SK-N-SH (cell line): Measurements from ENCODE around the gene MAP6D1. TPM values are rescaled to one million over a fixed set of nuclear protein-coding genes. Genes with fewer than 3 reads are reported as not detected.

Experiments used
- CTCF ChIA-PET: fragments of 300-600, 350-600 bp; formaldehyde crosslinking; extraction: SDS; loops from one replicate; lab custom pipeline; 2021; lab: Yijun Ruan, JAX
- POLR2A ChIA-PET: fragments of 350-600 bp; sonication (Branson Sonifier 250); formaldehyde crosslinking; extraction: SDS; loops from one replicate; lab custom pipeline; 2020; ENCODE audit warnings: antibody characterized with exemption, inconsistent platforms; lab: Yijun Ruan, JAX
- DNase-seq: peaks from one replicate; pipeline ENCODE4 v3.0.0; 2012
- H2AFZ ChIP-seq: fragments of 200-600 bp; sonication (generic); 2 replicates; pipeline ENCODE4 v1.8.1; 2016; ENCODE audit warnings: antibody characterized with exemption, mild to moderate bottlenecking, low read depth
- H3F3A ChIP-seq: fragments of 200-600 bp; sonication (generic); replicated peaks from 2 replicates; pipeline ENCODE3; 2016; ENCODE audit warnings: antibody characterized with exemption, mild to moderate bottlenecking; ENCODE audit not compliant: insufficient read depth
- H3K27ac ChIP-seq, 2 experiments: fragments of 200-500 bp in 1 of 2; fragments of 200-600 bp in 1 of 2; sonication (Bioruptor generic) in 1 of 2; sonication (generic), shearing (Covaris generic) in 1 of 2; 2 replicates each; pipeline versions ENCODE4 v1.5.1 to v1.6.1; 2014 to 2016; ENCODE audit warnings: low read depth in 2 of 2, inconsistent platforms in 1 of 2, low read length in 1 of 2, mild to moderate bottlenecking in 1 of 2, mixed read lengths in 1 of 2
- H3K27me3 ChIP-seq: fragments of 200-600 bp; sonication (generic), shearing (Covaris generic); 2 replicates; pipeline ENCODE4 v1.6.1; 2016; ENCODE audit warnings: mixed run types; ENCODE audit not compliant: insufficient read depth
- H3K36me3 ChIP-seq, 2 experiments: fragments of 200-500 bp in 1 of 2; fragments of 200-600 bp in 1 of 2; sonication (Bioruptor generic) in 1 of 2; sonication (generic) in 1 of 2; replicated peaks in 1 of 2; 2 replicates each; pipeline versions ENCODE3 to v1.5.1; 2014 to 2016; ENCODE audit warnings: low read length in 1 of 2, mild to moderate bottlenecking in 1 of 2; ENCODE audit not compliant: insufficient read depth in 2 of 2, control insufficient read depth in 1 of 2
- H3K4me1 ChIP-seq, 2 experiments: fragments of 200-500 bp in 1 of 2; fragments of 200-600 bp in 1 of 2; sonication (Bioruptor generic) in 1 of 2; sonication (generic), shearing (Covaris generic) in 1 of 2; 2 replicates each; pipeline versions ENCODE4 v1.5.1 to v1.6.1; 2014 to 2016; ENCODE audit warnings: low read depth in 1 of 2, low read length in 1 of 2, mixed run types in 1 of 2; ENCODE audit not compliant: insufficient read depth in 2 of 2, control insufficient read depth in 1 of 2
- H3K4me2 ChIP-seq: fragments of 200-600 bp; sonication (generic), shearing (Covaris generic); 2 replicates; pipeline ENCODE4 v1.6.1; 2017; ENCODE audit warnings: mixed run types
- H3K4me3 ChIP-seq, 2 experiments: fragments of 200-500 bp in 1 of 2; fragments of 200-600 bp in 1 of 2; sonication (Bioruptor generic) in 1 of 2; sonication (generic), shearing (Covaris generic) in 1 of 2; 2 replicates each; pipeline versions ENCODE4 v1.5.1 to v1.8.1; 2014 to 2016; ENCODE audit warnings: low read depth in 2 of 2, inconsistent platforms in 1 of 2, low read length in 1 of 2, mild to moderate bottlenecking in 1 of 2, mixed read lengths in 1 of 2, moderate library complexity in 1 of 2
- H3K79me2 ChIP-seq: fragments of 200-600 bp; sonication (generic); 2 replicates; pipeline ENCODE4 v1.8.1; 2017; ENCODE audit warnings: mild to moderate bottlenecking; ENCODE audit not compliant: insufficient read depth
- H3K9ac ChIP-seq: fragments of 200-600 bp; sonication (generic); 2 replicates; pipeline ENCODE4 v1.6.1; 2017; ENCODE audit warnings: mixed run types
- H3K9me2 ChIP-seq: fragments of 200-600 bp; sonication (generic); 2 replicates; pipeline ENCODE4 v1.6.1; 2017; ENCODE audit warnings: mixed run types
- H3K9me3 ChIP-seq: fragments of 200-600 bp; sonication (generic); 2 replicates; pipeline ENCODE4 v1.6.1; 2017; ENCODE audit warnings: mixed run types, mild to moderate bottlenecking, moderate library complexity
- H4K20me1 ChIP-seq: fragments of 200-600 bp; sonication (generic); 2 replicates; pipeline ENCODE4 v1.6.1; 2017; ENCODE audit warnings: mild to moderate bottlenecking, mixed run types; ENCODE audit not compliant: insufficient read depth
- CTCF ChIP-seq: fragments of 200-600 bp; sonication (generic); IDR thresholded peaks from 2 replicates; pipeline ENCODE4 v1.6.1; 2017; ENCODE audit warnings: antibody characterized with exemption, mild to moderate bottlenecking, moderate library complexity
- ELF1 ChIP-seq: IDR thresholded peaks from 2 replicates; pipeline ENCODE4 v1.4.0; 2012
- GATA2 ChIP-seq: sonication (generic); formaldehyde crosslinking; IDR thresholded peaks from 2 replicates; pipeline ENCODE4 v1.5.0; 2020; ENCODE audit warnings: mild to moderate bottlenecking, missing genetic modification reagents
- MAX ChIP-seq: IDR thresholded peaks from 2 replicates; pipeline ENCODE4 v1.4.0; 2012; ENCODE audit warnings: low read depth
- MXI1 ChIP-seq: IDR thresholded peaks from 2 replicates; pipeline ENCODE4 v1.6.1; 2012; ENCODE audit warnings: mild to moderate bottlenecking, low read depth, low read length, improper control_type of control experiment
- NFIC ChIP-seq: IDR thresholded peaks from 2 replicates; pipeline ENCODE4 v1.4.0; 2012; ENCODE audit warnings: borderline replicate concordance
- NRF1 ChIP-seq: IDR thresholded peaks from 2 replicates; pipeline ENCODE4 v1.6.1; 2012; ENCODE audit warnings: low read depth, mild to moderate bottlenecking, low read length
- POLR2AphosphoS5 ChIP-seq: IDR thresholded peaks from 2 replicates; pipeline ENCODE4 v1.6.1; 2012; ENCODE audit warnings: low read depth, low read length
- RAD21 ChIP-seq: IDR thresholded peaks from 2 replicates; pipeline ENCODE4 v1.6.1; 2012; ENCODE audit warnings: mild to moderate bottlenecking, low read length
- SIN3A ChIP-seq: IDR thresholded peaks from 2 replicates; pipeline ENCODE4 v1.6.1; 2012; ENCODE audit warnings: low read depth, mild to moderate bottlenecking, low read length, moderate library complexity, borderline replicate concordance
- SMC3 ChIP-seq: IDR thresholded peaks from 2 replicates; pipeline ENCODE4 v1.6.1; 2012; ENCODE audit warnings: low read depth, low read length, improper control_type of control experiment
- TCF12 ChIP-seq: IDR thresholded peaks from 2 replicates; pipeline ENCODE4 v1.4.0; 2012
- TEAD4 ChIP-seq: IDR thresholded peaks from 2 replicates; pipeline ENCODE4 v1.4.0; 2012; ENCODE audit warnings: mild to moderate bottlenecking, borderline replicate concordance; ENCODE audit not compliant: insufficient read depth
- USF1 ChIP-seq: IDR thresholded peaks from 2 replicates; pipeline ENCODE4 v1.4.0; 2012; ENCODE audit warnings: low read depth, borderline replicate concordance
- YY1 ChIP-seq: IDR thresholded peaks from 2 replicates; pipeline ENCODE4 v1.4.0; 2012; ENCODE audit warnings: low read depth, mild to moderate bottlenecking
- WGBS: methylation state at CpG from one replicate; pipeline ENCODE4 v1.1.6; 2017; ENCODE audit warnings: low lambda C conversion rate; 5-methylcytosine and 5-hydroxymethylcytosine counted together
- polyA plus RNA-seq, 3 experiments: library from polyadenylated mRNA; depleted of rRNA; stranded (reverse); fragments of >200 nt; gene quantifications; 2 replicates each; pipeline ENCODE4 v1.2.3, GENCODE V29; 2012

Gene MAP6D1
- polyA plus RNA-seq, 1 of the 3 experiments (the other 2 are of a cell fraction): 2.6 TPM

GRCh38 chr3:183839751-183840150, 14.4 kb upstream of the MAP6D1 start:
- Histone ChIP-seq H3K79me2 (peaks cover 8% of the 10 kb centered on the region; the same call in 1 of the 2 replicates), H3K4me1 (no peaks in the 10 kb centered on the region; a peak in 1 of 4 replicates)
- CTCF ChIA-PET: interaction anchor here (1.2 to 1.9 kb wide), 2 partner anchors 13 to 14 kb away, joined by 3 to 6 read pairs; partner anchors contain the start of gene MAP6D1
- TF ChIP-seq GATA2 (CRISPR knock-in tag) (no peak), MXI1 (no peak)
- TF ChIP-seq, all 33 proteins: peak for 0
- no peak overlapping the region for H3K27ac ChIP-seq
- H3K36me3 ChIP-seq: peaks cover 37 to 48% of the 10 kb centered on the region in 2 experiments
- H2AFZ ChIP-seq: no peak overlapping the region
- H3K9me3 ChIP-seq: no peaks in the 10 kb centered on the region
- no peak overlapping the region for H3K4me2 ChIP-seq
- H4K20me1 ChIP-seq: no peaks in the 10 kb centered on the region
- WGBS: 96% methylated on average over 4 of the region's 4 CpGs
- no peak overlapping the region for H3K4me3 ChIP-seq
- no peak overlapping the region for H3K9ac ChIP-seq
- no peak for DNase-seq
- no peaks in the 10 kb centered on the region for H3K9me2 ChIP-seq
- H3F3A ChIP-seq: peaks cover 7% of the 10 kb centered on the region
- POLR2A ChIA-PET: interaction anchor here (1.7 kb wide), 1 partner anchor 14 kb away, joined by 5 read pairs; the partner anchor contains the start of gene MAP6D1
- H3K27me3 ChIP-seq: no peaks in the 10 kb centered on the region

- no peak for TF ChIP-seq TCF12
- no peak for TF ChIP-seq NFIC
- TF ChIP-seq POLR2AphosphoS5: no peak
- TF ChIP-seq GATA2 (CRISPR knock-in tag): no peak
- no peak for TF ChIP-seq USF1
- no peak for TF ChIP-seq SIN3A
- TF ChIP-seq RAD21: no peak
- TF ChIP-seq ELF1: no peak
- no peak for TF ChIP-seq TEAD4
- no peak for TF ChIP-seq MAX
- TF ChIP-seq YY1: no peak
- TF ChIP-seq CTCF: no peak
- TF ChIP-seq SMC3: no peak
- TF ChIP-seq NRF1: no peak
- Histone ChIP-seq H3K9me2 (no peaks in the 10 kb centered on the region), H3K9ac (no peak overlapping the region), H2AFZ (no peak overlapping the region), H3K79me2 (peaks cover 4% of the 10 kb centered on the region; the same call in 1 of the 2 replicates), H3K27ac (no peak overlapping the region), H3K4me1 (no peaks in the 10 kb centered on the region), H3F3A (no peaks in the 10 kb centered on the region), H4K20me1 (no peaks in the 10 kb centered on the region), H3K9me3 (no peaks in the 10 kb centered on the region), H3K27me3 (no peaks in the 10 kb centered on the region), H3K36me3 (peaks cover 22 to 50% of the 10 kb centered on the region in 2 experiments), H3K4me3 (no peak overlapping the region), H3K4me2 (no peak overlapping the region)
- ChIA-PET CTCF (no interaction called here), POLR2A (no interaction called here)
- DNase-seq: no peak
- 100% methylated on average over 2 of the region's 3 CpGs for WGBS
Observed at GRCh38 chr3:183837894-183838293, 12.5 kb upstream of the MAP6D1 start.
